Activated CD4-positive, alpha-beta T cell treated with anti-CD3 and anti-CD28 coated beads, Interleukin-2, amount 10 ng/mL, durations not matched to agents 7 days and 5 days (primary cell): Measurements from ENCODE around the gene LONP2. TPM values are rescaled to one million over a fixed set of nuclear protein-coding genes. Genes with fewer than 3 reads are reported as not detected.
"Not testable (repeated sequence)": the region's sequence is repeated elsewhere in the genome, so short reads cannot be mapped to it uniquely, and the experiment has no call there.

ENCODE experiments used
- CTCF ChIA-PET: fragments of 350-600 bp; sonication (Branson Sonifier 250); formaldehyde crosslinking; loops from one replicate; lab custom pipeline; 2021; ENCODE audit warnings: antibody characterized with exemption; lab: Charles Lee
- POLR2A ChIA-PET: fragments of 350-600 bp; sonication (Branson Sonifier 250); formaldehyde crosslinking; loops from one replicate; lab custom pipeline; 2021; ENCODE audit warnings: antibody characterized with exemption; lab: Charles Lee
- DNase-seq: peaks from one replicate; pipeline ENCODE4 v3.0.0-alpha.2; 2020
- H3K27ac Mint-ChIP-seq: one replicate; pipeline ENCODE4 v1.8.0; 2021; ENCODE audit warnings: mild to moderate bottlenecking, moderate library complexity, mixed read lengths
- H3K27me3 Mint-ChIP-seq: one replicate; pipeline ENCODE4 v1.8.0; 2021; ENCODE audit warnings: mixed read lengths
- H3K36me3 Mint-ChIP-seq: one replicate; pipeline ENCODE4 v1.8.0; 2021; ENCODE audit warnings: low read depth, mixed read lengths
- H3K4me1 Mint-ChIP-seq: one replicate; pipeline ENCODE4 v1.8.0; 2021; ENCODE audit warnings: mixed read lengths
- H3K4me3 Mint-ChIP-seq: one replicate; pipeline ENCODE4 v1.8.0; 2021; ENCODE audit warnings: mild to moderate bottlenecking, moderate library complexity, mixed read lengths
- H3K9me3 Mint-ChIP-seq: one replicate; pipeline ENCODE4 v1.8.0; 2021; ENCODE audit warnings: mixed read lengths
- total RNA-seq, 2 experiments: library from RNA; stranded (reverse); gene quantifications; one replicate each; pipeline ENCODE4 v1.2.3, GENCODE V29; 2021

LONP2 gene
- total RNA-seq, 2 experiments from 2014 or later: 62.8 to 68.2 TPM

- peaks cover 46% of the 10 kb centered on the region for H3K36me3 Mint-ChIP-seq
- POLR2A ChIA-PET: no interaction called here
- H3K27me3 Mint-ChIP-seq: no peaks in the 10 kb centered on the region
Measured at GRCh38 chr16:48332978-48333377, 88.9 kb downstream of the LONP2 start.

GRCh38 chr16:48334325-48334724, 90.2 kb downstream of the LONP2 start:
- Mint-ChIP-seq H3K27ac (no peak overlapping the region), H3K4me1 (peaks cover 8% of the 10 kb centered on the region), H3K9me3 (no peaks in the 10 kb centered on the region), H3K36me3 (peaks cover 52% of the 10 kb centered on the region), H3K4me3 (no peak overlapping the region), H3K27me3 (no peaks in the 10 kb centered on the region)
- ChIA-PET CTCF (no interaction called here), POLR2A (no interaction called here)
- no peak for DNase-seq

More at GRCh38 chr16:48332978-48333377, 88.9 kb downstream of the LONP2 start:
- Mint-ChIP-seq H3K27ac (no peak overlapping the region), H3K4me3 (no peak overlapping the region), H3K4me1 (peaks cover 5% of the 10 kb centered on the region), H3K9me3 (no peaks in the 10 kb centered on the region)
- DNase-seq: no peak
- CTCF ChIA-PET: interaction anchor here (0.6 to 1.5 kb wide), 2 partner anchors 31 to 46 kb away, joined by 3 read pairs; no protein-coding TSS in a partner anchor

- no peaks in the 10 kb centered on the region for H3K9me3 Mint-ChIP-seq
Measured at GRCh38 chr16:48335961-48336360, 91.9 kb downstream of the LONP2 start.

GRCh38 chr16:48340054-48340453, 96.0 kb downstream of the LONP2 start:
- Mint-ChIP-seq H3K4me1 (peaks cover 3% of the 10 kb centered on the region), H3K27me3 (no peaks in the 10 kb centered on the region), H3K27ac (no peak overlapping the region), H3K36me3 (peaks cover 60% of the 10 kb centered on the region), H3K4me3 (no peak overlapping the region), H3K9me3 (no peaks in the 10 kb centered on the region)
- ChIA-PET CTCF (interaction anchor here (1.0 kb wide), 1 partner anchor 284 kb away, joined by 6 read pairs; no protein-coding TSS in a partner anchor), POLR2A (no interaction called here)
- DNase-seq: no peak

More at GRCh38 chr16:48335961-48336360, 91.9 kb downstream of the LONP2 start:
- no peak overlapping the region for H3K4me3 Mint-ChIP-seq
- H3K36me3 Mint-ChIP-seq: peaks cover 52% of the 10 kb centered on the region
- H3K27me3 Mint-ChIP-seq: no peaks in the 10 kb centered on the region
- H3K27ac Mint-ChIP-seq: peak overlapping the region; percentile 5
- H3K4me1 Mint-ChIP-seq: peaks cover 5% of the 10 kb centered on the region
- ChIA-PET CTCF (interaction anchor here (1.4 kb wide), 1 partner anchor 287 kb away, joined by 3 read pairs; no protein-coding TSS in a partner anchor), POLR2A (interaction anchor here (0.6 kb wide), 1 partner anchor 34 kb away, joined by 6 read pairs; no protein-coding TSS in a partner anchor)
- DNase-seq: no peak

GRCh38 chr16:48342591-48342990, 98.5 kb downstream of the LONP2 start:
- Mint-ChIP-seq H3K27ac (no peak overlapping the region), H3K4me3 (no peak overlapping the region), H3K27me3 (no peaks in the 10 kb centered on the region), H3K4me1 (peaks cover 4% of the 10 kb centered on the region), H3K36me3 (peaks cover 47% of the 10 kb centered on the region), H3K9me3 (no peaks in the 10 kb centered on the region)
- ChIA-PET CTCF (interaction anchor here (1.2 kb wide), 1 partner anchor 12 kb away, joined by 3 read pairs; no protein-coding TSS in a partner anchor), POLR2A (interaction anchor here (0.5 kb wide), 1 partner anchor 24 kb away, joined by 3 read pairs; no protein-coding TSS in a partner anchor)
- DNase-seq: no peak

GRCh38 chr16:48347191-48347865, 103.2 kb downstream of the LONP2 start:
- H3K27ac Mint-ChIP-seq: no peak overlapping the region
- CTCF ChIA-PET: interaction anchor here (1.5 kb wide), 1 partner anchor 19 kb away, joined by 4 read pairs; no protein-coding TSS in a partner anchor
- H3K4me1 Mint-ChIP-seq: peaks cover 1% of the 10 kb centered on the region
- no peak overlapping the region for H3K4me3 Mint-ChIP-seq
- H3K36me3 Mint-ChIP-seq: peaks cover 56% of the 10 kb centered on the region
- POLR2A ChIA-PET: no interaction called here
- DNase-seq: no peak
- no peaks in the 10 kb centered on the region for H3K9me3 Mint-ChIP-seq
- no peaks in the 10 kb centered on the region for H3K27me3 Mint-ChIP-seq

GRCh38 chr16:48347980-48348379, 103.9 kb downstream of the LONP2 start:
- Mint-ChIP-seq H3K9me3 (no peaks in the 10 kb centered on the region), H3K27ac (no peak overlapping the region), H3K4me1 (peaks cover 1% of the 10 kb centered on the region), H3K27me3 (no peaks in the 10 kb centered on the region), H3K4me3 (no peak overlapping the region), H3K36me3 (peaks cover 56% of the 10 kb centered on the region)
- POLR2A ChIA-PET: no interaction called here
- CTCF ChIA-PET: interaction anchor here (0.7 to 1.5 kb wide), 2 partner anchors 18 to 276 kb away, joined by 3 to 4 read pairs; no protein-coding TSS in a partner anchor
- no peak for DNase-seq

GRCh38 chr16:48350736-48351135, 106.6 kb downstream of the LONP2 start:
- no peak for DNase-seq
- Mint-ChIP-seq H3K27me3 (no peaks in the 10 kb centered on the region), H3K27ac (no peak overlapping the region), H3K4me1 (peaks cover 11% of the 10 kb centered on the region), H3K4me3 (no peak overlapping the region), H3K9me3 (no peaks in the 10 kb centered on the region), H3K36me3 (peaks cover 56% of the 10 kb centered on the region)
- CTCF ChIA-PET: interaction anchor here (0.6 to 3.2 kb wide), 4 partner anchors 13 to 272 kb away, joined by 3 to 13 read pairs (median 3); no protein-coding TSS in a partner anchor
- POLR2A ChIA-PET: no interaction called here

- Mint-ChIP-seq H3K27me3 (no peaks in the 10 kb centered on the region), H3K27ac (no peak overlapping the region), H3K36me3 (peaks cover 55% of the 10 kb centered on the region), H3K4me1 (peaks cover 9% of the 10 kb centered on the region), H3K4me3 (no peak overlapping the region), H3K9me3 (no peaks in the 10 kb centered on the region)
- CTCF ChIA-PET: interaction anchor here (1.7 to 3.2 kb wide), 3 partner anchors 260 to 277 kb away, joined by 3 to 13 read pairs (median 9); no protein-coding TSS in a partner anchor
- POLR2A ChIA-PET: no interaction called here
- DNase-seq: no peak
Measured at GRCh38 chr16:48352648-48353390, 108.7 kb downstream of the LONP2 start.

GRCh38 chr16:48353565-48354163, 109.6 kb downstream of the LONP2 start:
- peaks cover 54% of the 10 kb centered on the region for H3K36me3 Mint-ChIP-seq
- peak; percentile 76 for DNase-seq
- H3K27ac Mint-ChIP-seq: peak overlapping the region; percentile 72
- H3K27me3 Mint-ChIP-seq: no peaks in the 10 kb centered on the region
- H3K4me3 Mint-ChIP-seq: no peak overlapping the region
- ChIA-PET POLR2A (no interaction called here), CTCF (interaction anchor here (0.7 to 3.4 kb wide), 10 partner anchors 8 to 276 kb away, joined by 3 to 26 read pairs (median 6); no protein-coding TSS in a partner anchor)
- H3K4me1 Mint-ChIP-seq: peaks cover 9% of the 10 kb centered on the region
- H3K9me3 Mint-ChIP-seq: no peaks in the 10 kb centered on the region

- H3K27me3 Mint-ChIP-seq, H3K4me3 Mint-ChIP-seq, H3K9me3 Mint-ChIP-seq, H3K27ac Mint-ChIP-seq, DNase-seq, H3K4me1 Mint-ChIP-seq: not testable (repeated sequence)
- ChIA-PET CTCF (interaction anchor here (0.7 to 3.4 kb wide), 8 partner anchors 9 to 276 kb away, joined by 3 to 26 read pairs (median 3); no protein-coding TSS in a partner anchor), POLR2A (interaction anchor here (0.8 kb wide), 1 partner anchor 276 kb away, joined by 6 read pairs; no protein-coding TSS in a partner anchor)
- peaks cover 47% of the 10 kb centered on the region for H3K36me3 Mint-ChIP-seq
Measured at GRCh38 chr16:48354385-48354784, 110.3 kb downstream of the LONP2 start.
